CD4-positive, alpha-beta T cell treated with Interleukin-15 for 1 hour (primary cell): ENCODE data around the gene KNSTRN.

Experiments
- DNase-seq: peaks from one replicate; pipeline ENCODE4 v3.0.0-alpha.2; 2020

Gene KNSTRN, protein sequence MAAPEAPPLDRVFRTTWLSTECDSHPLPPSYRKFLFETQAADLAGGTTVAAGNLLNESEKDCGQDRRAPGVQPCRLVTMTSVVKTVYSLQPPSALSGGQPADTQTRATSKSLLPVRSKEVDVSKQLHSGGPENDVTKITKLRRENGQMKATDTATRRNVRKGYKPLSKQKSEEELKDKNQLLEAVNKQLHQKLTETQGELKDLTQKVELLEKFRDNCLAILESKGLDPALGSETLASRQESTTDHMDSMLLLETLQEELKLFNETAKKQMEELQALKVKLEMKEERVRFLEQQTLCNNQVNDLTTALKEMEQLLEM

DNA sequence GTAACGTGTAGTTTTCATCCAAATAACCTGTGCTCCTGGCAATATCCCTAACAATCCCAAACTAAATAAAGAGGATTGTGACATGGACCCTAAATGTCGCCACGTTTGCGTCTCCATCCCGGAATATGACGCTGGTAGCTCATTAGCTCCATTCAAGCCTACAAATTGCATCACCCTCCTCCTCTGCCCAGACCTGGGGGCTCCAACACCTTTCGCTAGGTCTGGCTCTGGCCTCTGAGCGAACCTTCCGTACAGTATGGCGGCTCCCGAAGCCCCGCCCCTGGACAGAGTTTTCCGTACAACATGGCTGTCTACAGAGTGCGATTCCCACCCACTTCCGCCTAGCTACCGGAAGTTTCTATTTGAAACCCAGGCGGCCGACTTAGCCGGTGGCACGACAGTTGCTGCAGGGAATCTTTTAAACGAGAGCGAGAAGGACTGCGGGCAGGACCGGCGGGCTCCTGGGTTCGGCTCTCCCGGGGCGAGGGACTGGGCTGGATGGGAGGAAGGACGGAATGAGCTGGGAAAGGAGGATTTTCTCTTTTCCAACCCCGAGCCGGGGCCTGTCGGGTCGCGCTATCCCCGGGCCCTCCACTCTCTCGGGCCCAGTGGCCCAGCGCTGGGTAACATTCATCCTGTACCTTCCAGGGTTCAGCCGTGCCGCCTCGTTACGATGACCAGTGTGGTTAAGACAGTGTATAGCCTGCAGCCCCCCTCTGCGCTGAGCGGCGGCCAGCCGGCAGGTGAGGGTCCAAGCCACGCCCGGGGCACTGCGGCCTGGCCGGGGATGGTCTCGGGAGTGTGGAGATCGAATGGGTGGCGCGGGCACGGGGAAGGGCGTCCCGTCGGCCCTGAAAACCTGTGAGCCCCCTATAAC is at the start of gene KNSTRN:
TSS of gene KNSTRN (plus strand) at position 142 of the 877 bp plus-strand sequence. CDS start at position 257, 115 bp downstream.
- DNase-seq, result peak; percentile 92

- DNase-seq, result peak; percentile 75
Observed at GRCh38 chr15:40333922-40334492, 48.5 kb upstream of the KNSTRN start.

DNA sequence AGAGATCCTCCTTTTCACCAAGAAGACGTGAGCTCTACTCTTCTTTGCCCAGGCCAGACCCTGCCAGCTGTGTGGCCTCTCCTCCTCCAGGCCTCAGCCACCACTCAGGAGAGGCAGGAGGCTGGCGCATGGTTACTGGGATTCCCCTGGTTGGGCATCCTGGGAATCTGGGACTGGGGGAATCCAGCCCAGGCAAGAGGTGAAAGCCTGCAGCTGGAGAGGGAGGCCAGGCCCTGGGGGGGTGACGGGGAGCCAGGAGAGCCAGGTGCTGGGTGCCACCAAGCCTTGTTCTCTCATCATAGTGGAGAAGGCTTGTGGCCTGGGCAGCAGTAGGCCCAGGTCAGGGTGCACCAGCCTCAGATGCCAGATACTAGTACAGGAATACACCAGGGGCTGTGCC is 48.0 kb upstream of the KNSTRN start:
- no peak for DNase-seq

GRCh38 chr15:40334941-40335795 is 47.4 kb upstream of the KNSTRN start:
- DNase-seq, result no peak

GRCh38 chr15:40335938-40336743 is 46.4 kb upstream of the KNSTRN start:
- no peak for DNase-seq

- DNase-seq, result peak; percentile 47
Observed at GRCh38 chr15:40336744-40337122, 45.8 kb upstream of the KNSTRN start.

DNA sequence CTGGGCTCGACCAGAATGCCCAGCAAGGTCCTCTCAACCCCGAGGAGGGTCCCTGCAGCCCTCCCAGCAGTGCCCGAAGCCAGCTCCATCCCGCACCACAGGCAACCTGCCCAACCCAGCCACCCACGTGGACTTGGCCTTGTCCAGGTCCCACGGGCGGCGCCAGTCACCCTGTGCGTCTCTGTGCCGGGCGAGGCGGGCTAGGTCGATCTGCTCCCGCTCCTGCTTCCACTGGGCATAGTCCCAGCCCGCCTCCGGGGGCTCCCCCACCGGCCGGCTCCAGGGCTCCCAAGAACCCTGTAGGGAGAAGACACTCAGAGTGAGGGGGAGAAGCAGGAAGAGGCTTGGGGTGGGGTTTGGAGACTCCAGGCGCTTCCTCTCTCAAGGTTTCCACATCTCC is 44.9 kb upstream of the KNSTRN start:
- no peak for DNase-seq

DNA sequence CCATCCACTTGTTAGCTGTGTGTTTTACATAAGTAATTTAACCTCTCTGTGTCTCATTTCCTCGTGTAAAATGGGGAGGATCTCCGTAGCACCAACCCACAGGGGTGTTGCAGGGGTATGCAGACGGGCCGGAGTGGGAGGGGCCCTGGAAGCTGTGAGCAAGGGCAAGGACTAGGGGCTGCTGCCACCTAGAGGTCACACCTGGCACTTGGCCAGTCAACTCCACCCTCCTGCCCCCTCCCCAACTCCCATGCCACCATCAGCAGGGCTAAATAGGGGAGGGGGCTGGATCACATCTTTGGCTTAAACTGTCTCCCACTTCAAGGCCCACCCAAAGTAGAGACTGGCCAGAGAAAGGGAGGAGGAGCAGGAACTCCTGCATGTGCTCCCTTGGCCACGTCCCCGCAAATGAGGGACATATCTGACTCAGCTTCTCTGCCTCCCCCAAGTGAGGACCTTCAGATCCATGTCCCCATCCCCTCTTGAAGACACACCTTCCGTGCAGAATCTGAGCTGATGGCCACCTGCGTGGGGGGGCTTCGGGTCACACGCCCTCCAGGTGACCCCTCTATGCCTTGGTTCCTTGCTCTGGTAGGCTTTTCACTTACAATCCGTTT is 44.4 kb upstream of the KNSTRN start:
- DNase-seq, result peak; percentile 80

DNA sequence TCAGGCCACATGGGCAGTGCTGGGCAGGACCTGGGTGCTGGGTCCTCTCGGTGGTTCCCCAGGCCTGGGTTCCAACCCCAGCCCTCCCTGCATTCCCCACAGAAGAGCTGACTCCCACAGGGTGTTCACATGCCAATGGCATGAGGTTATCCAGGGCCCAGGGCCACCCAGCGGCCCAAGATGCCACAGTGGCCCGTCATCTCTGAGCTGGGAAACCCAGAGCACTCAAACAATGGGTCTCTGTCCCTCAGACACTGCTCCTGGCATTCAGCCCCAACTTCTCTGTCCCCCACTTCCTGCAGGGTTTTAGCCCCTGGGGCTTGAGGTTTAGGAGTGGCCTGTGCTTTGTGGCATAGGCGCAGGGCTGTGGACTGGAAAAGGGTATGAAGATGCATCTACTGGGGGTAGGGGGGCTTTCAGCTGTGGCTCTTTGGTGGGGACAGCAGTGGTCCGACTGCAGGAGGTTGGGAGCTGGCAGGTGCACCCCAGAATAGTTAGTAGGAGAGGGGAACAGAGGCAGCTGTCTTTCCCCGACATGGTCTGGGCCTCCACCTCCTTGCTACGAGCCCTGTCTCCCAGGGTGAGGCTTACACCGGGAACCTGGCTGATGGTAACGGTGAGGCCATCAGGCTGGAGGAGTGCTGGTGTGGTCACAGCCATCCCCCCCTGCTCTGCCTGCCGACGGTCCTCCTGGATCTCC is 43.5 kb upstream of the KNSTRN start:
- no peak for DNase-seq

DNA sequence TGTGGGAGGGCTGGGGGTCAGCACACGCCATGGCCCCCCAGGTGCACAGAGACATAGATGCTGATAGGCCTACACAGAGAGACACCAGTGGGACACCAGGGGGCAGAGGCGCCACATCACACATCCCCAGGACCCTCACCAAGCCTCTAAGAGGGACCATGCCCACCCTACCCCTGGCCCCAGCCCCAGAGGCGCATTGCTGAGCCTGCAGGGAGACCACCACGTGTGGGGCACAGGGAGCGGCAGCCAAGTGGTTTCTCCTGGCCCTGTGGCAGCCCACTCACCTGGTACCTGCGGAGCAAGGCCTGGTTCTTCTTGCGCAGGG is 42.9 kb upstream of the KNSTRN start:
- DNase-seq, result no peak

DNA sequence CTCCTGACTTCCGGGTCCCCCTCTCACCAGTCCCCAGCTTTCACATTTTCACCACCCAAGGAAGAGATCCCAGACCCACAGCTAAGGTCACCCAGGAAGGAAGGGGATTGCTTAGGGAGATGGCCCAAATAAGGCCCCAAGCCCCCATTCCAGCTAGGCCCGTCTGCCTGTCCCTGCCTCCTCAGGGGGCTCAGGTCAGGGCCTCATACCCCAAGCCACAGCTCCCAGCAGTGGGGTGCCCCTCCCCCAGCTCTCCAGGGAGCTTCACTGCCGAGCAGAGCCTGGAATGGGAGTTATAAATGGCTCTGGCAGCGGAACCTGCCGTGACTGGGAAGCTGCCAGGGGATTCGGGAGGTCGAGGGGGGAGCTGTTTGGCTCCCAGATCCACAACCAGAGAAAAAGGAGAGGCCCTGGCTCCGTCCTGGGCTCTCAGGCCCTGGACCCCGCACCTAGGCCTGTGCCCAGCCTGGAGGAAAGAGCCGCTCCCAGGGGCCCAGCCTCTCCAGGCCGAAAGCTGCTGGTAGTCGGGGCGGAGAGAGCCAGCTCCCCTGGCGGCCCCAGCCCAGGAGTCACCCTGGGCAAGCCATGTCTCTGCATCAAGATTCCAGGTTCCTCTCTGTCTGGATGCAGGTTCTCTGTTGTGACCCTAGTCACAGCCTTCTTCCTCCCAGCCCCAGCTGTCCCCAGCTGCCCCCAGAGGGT is 42.3 kb upstream of the KNSTRN start:
- DNase-seq, result no peak

DNA sequence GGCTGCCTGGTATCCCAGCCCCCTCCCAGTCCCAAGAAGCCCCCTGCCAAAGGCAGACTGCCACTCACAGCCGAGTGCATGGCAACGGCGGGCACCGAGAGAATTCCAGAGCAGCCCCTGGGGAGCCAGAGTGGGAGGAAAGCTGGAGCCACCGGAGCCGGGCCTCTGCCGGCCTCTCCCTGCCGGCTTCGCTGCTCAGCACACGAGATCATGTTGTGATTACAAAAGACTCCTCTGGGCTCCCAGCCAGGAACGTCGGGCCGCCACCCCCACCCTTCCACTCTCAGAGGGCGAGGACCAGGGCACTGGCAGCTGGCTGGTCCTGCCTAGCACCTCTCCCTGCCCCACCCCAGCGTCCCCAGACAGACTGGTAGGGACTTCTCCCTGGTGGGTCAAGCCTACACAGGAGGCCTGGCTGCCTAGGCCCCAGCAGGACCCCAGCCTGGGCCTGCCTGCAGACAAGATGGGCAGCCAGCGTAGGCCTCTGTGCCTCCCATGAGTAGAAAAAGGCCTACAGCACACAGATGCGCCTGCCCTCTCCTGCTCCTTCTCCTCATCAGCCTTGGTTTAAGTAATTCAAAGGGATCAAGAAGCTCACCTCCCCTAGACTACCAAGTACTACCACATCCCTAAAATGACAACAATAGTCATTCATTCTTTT is 41.7 kb upstream of the KNSTRN start, which contains the start of gene CCDC9B:
TSS of gene CCDC9B (minus strand) at position 200 of the 661 bp plus-strand sequence. CDS start at position 80, 120 bp downstream.
- DNase-seq, result peak; percentile 36

- no peak for DNase-seq
Observed at GRCh38 chr15:40342416-40343320, 39.9 kb upstream of the KNSTRN start.

DNA sequence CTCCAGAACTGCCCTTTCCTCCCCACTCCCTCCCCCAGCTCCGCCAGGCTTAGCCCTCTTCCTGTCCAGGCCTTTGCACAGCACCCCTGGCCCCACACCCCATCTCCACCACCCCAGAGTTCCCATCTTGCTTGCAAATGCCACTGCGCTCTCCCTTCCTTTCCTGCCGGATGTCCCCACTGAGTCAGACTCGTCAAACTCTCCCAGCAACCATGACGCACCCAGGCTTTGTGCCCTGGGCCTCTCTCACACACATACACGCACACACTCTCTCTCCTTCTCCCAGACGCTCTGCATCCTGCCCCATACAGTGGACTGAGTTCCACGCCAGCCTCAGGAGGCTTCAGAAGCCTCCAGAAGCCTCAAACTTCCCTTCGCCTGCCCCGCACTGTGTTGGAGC is 39.0 kb upstream of the KNSTRN start:
- DNase-seq, result peak; percentile 35

- no peak for DNase-seq
Observed at GRCh38 chr15:40344217-40344616, 38.3 kb upstream of the KNSTRN start.

- DNase-seq, result peak; percentile 75
Observed at GRCh38 chr15:40344631-40345120, 37.8 kb upstream of the KNSTRN start.

DNA sequence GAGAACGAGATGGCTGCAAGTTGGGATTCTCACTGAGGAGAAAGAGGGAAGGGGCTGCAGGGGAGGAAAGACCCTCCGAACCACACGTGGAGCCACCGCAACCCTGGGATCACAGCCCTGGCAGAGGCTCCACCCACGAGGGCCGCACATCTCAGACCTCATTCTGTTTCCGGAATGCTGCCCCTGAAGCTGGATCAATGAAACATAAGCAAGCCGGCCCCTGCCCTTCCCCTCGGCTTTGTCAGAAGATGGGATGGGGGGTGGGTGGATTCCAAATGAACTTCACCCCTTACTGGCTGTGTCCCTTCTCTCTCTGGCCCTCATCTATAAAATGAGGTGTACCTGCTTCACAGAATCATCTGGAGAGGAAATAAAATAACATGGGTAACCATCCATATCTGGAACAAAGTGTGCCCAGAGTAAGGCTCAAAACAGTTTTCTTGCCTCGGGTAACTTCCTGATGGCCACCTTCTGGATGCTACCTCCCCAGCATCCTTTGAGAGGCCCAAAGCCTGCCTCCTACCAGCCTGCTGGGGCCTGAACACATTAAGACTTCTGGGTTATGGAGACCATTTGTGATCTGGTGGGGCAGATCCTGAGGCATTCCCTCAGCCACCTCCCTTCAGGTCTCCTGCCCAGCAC is 37.2 kb upstream of the KNSTRN start:
- no peak for DNase-seq
